SK-N-SH (cell line): Measurements from ENCODE around the gene MMP28. TPM values are rescaled to one million over a fixed set of nuclear protein-coding genes. Genes with fewer than 3 reads are reported as not detected.

ENCODE experiments used
- CTCF ChIA-PET: fragments of 300-600, 350-600 bp; formaldehyde crosslinking; extraction: SDS; loops from one replicate; lab custom pipeline; 2021; lab: Yijun Ruan, JAX
- POLR2A ChIA-PET: fragments of 350-600 bp; sonication (Branson Sonifier 250); formaldehyde crosslinking; extraction: SDS; loops from one replicate; lab custom pipeline; 2020; ENCODE audit warnings: antibody characterized with exemption, inconsistent platforms; lab: Yijun Ruan, JAX
- DNase-seq: peaks from one replicate; pipeline ENCODE4 v3.0.0; 2012
- H2AFZ ChIP-seq: fragments of 200-600 bp; sonication (generic); 2 replicates; pipeline ENCODE4 v1.8.1; 2016; ENCODE audit warnings: antibody characterized with exemption, mild to moderate bottlenecking, low read depth
- H3F3A ChIP-seq: fragments of 200-600 bp; sonication (generic); replicated peaks from 2 replicates; pipeline ENCODE3; 2016; ENCODE audit warnings: antibody characterized with exemption, mild to moderate bottlenecking; ENCODE audit not compliant: insufficient read depth
- H3K27ac ChIP-seq, 2 experiments: fragments of 200-500 bp in 1 of 2; fragments of 200-600 bp in 1 of 2; sonication (Bioruptor generic) in 1 of 2; sonication (generic), shearing (Covaris generic) in 1 of 2; 2 replicates each; pipeline versions ENCODE4 v1.5.1 to v1.6.1; 2014 to 2016; ENCODE audit warnings: low read depth in 2 of 2, inconsistent platforms in 1 of 2, low read length in 1 of 2, mild to moderate bottlenecking in 1 of 2, mixed read lengths in 1 of 2
- H3K27me3 ChIP-seq: fragments of 200-600 bp; sonication (generic), shearing (Covaris generic); 2 replicates; pipeline ENCODE4 v1.6.1; 2016; ENCODE audit warnings: mixed run types; ENCODE audit not compliant: insufficient read depth
- H3K36me3 ChIP-seq, 2 experiments: fragments of 200-500 bp in 1 of 2; fragments of 200-600 bp in 1 of 2; sonication (Bioruptor generic) in 1 of 2; sonication (generic) in 1 of 2; replicated peaks in 1 of 2; 2 replicates each; pipeline versions ENCODE3 to v1.5.1; 2014 to 2016; ENCODE audit warnings: low read length in 1 of 2, mild to moderate bottlenecking in 1 of 2; ENCODE audit not compliant: insufficient read depth in 2 of 2, control insufficient read depth in 1 of 2
- H3K4me1 ChIP-seq, 2 experiments: fragments of 200-500 bp in 1 of 2; fragments of 200-600 bp in 1 of 2; sonication (Bioruptor generic) in 1 of 2; sonication (generic), shearing (Covaris generic) in 1 of 2; 2 replicates each; pipeline versions ENCODE4 v1.5.1 to v1.6.1; 2014 to 2016; ENCODE audit warnings: low read depth in 1 of 2, low read length in 1 of 2, mixed run types in 1 of 2; ENCODE audit not compliant: insufficient read depth in 2 of 2, control insufficient read depth in 1 of 2
- H3K4me2 ChIP-seq: fragments of 200-600 bp; sonication (generic), shearing (Covaris generic); 2 replicates; pipeline ENCODE4 v1.6.1; 2017; ENCODE audit warnings: mixed run types
- H3K4me3 ChIP-seq, 2 experiments: fragments of 200-500 bp in 1 of 2; fragments of 200-600 bp in 1 of 2; sonication (Bioruptor generic) in 1 of 2; sonication (generic), shearing (Covaris generic) in 1 of 2; 2 replicates each; pipeline versions ENCODE4 v1.5.1 to v1.8.1; 2014 to 2016; ENCODE audit warnings: low read depth in 2 of 2, inconsistent platforms in 1 of 2, low read length in 1 of 2, mild to moderate bottlenecking in 1 of 2, mixed read lengths in 1 of 2, moderate library complexity in 1 of 2
- H3K79me2 ChIP-seq: fragments of 200-600 bp; sonication (generic); 2 replicates; pipeline ENCODE4 v1.8.1; 2017; ENCODE audit warnings: mild to moderate bottlenecking; ENCODE audit not compliant: insufficient read depth
- H3K9ac ChIP-seq: fragments of 200-600 bp; sonication (generic); 2 replicates; pipeline ENCODE4 v1.6.1; 2017; ENCODE audit warnings: mixed run types
- H3K9me2 ChIP-seq: fragments of 200-600 bp; sonication (generic); 2 replicates; pipeline ENCODE4 v1.6.1; 2017; ENCODE audit warnings: mixed run types
- H3K9me3 ChIP-seq: fragments of 200-600 bp; sonication (generic); 2 replicates; pipeline ENCODE4 v1.6.1; 2017; ENCODE audit warnings: mixed run types, mild to moderate bottlenecking, moderate library complexity
- H4K20me1 ChIP-seq: fragments of 200-600 bp; sonication (generic); 2 replicates; pipeline ENCODE4 v1.6.1; 2017; ENCODE audit warnings: mild to moderate bottlenecking, mixed run types; ENCODE audit not compliant: insufficient read depth
- ELF1 ChIP-seq: IDR thresholded peaks from 2 replicates; pipeline ENCODE4 v1.4.0; 2012
- FOXJ3 ChIP-seq: sonication (generic); formaldehyde crosslinking; IDR thresholded peaks from 2 replicates; pipeline ENCODE4 v1.5.1; 2020; ENCODE audit warnings: mild to moderate bottlenecking, missing genetic modification reagents
- FOXM1 ChIP-seq: IDR thresholded peaks from 2 replicates; pipeline ENCODE4 v1.4.0; 2012; ENCODE audit warnings: low read depth, mild to moderate bottlenecking
- JUND ChIP-seq: IDR thresholded peaks from 2 replicates; pipeline ENCODE4 v1.4.0; 2012
- MEF2A ChIP-seq: IDR thresholded peaks from 2 replicates; pipeline ENCODE4 v1.4.0; 2012; ENCODE audit warnings: low read depth, borderline replicate concordance
- MXI1 ChIP-seq: IDR thresholded peaks from 2 replicates; pipeline ENCODE4 v1.6.1; 2012; ENCODE audit warnings: mild to moderate bottlenecking, low read depth, low read length, improper control_type of control experiment
- NFIC ChIP-seq: IDR thresholded peaks from 2 replicates; pipeline ENCODE4 v1.4.0; 2012; ENCODE audit warnings: borderline replicate concordance
- RXRA ChIP-seq: IDR thresholded peaks from 2 replicates; pipeline ENCODE4 v1.4.0; 2012; ENCODE audit warnings: low read depth, mild to moderate bottlenecking, borderline replicate concordance
- SIN3A ChIP-seq: IDR thresholded peaks from 2 replicates; pipeline ENCODE4 v1.6.1; 2012; ENCODE audit warnings: low read depth, mild to moderate bottlenecking, low read length, moderate library complexity, borderline replicate concordance
- SMC3 ChIP-seq: IDR thresholded peaks from 2 replicates; pipeline ENCODE4 v1.6.1; 2012; ENCODE audit warnings: low read depth, low read length, improper control_type of control experiment
- TAF1 ChIP-seq: IDR thresholded peaks from 2 replicates; pipeline ENCODE4 v1.6.1; 2012; ENCODE audit warnings: low read depth, mild to moderate bottlenecking, low read length, moderate library complexity, borderline replicate concordance
- TCF12 ChIP-seq: IDR thresholded peaks from 2 replicates; pipeline ENCODE4 v1.4.0; 2012
- WGBS: methylation state at CpG from one replicate; pipeline ENCODE4 v1.1.6; 2017; ENCODE audit warnings: low lambda C conversion rate; 5-methylcytosine and 5-hydroxymethylcytosine counted together
- polyA plus RNA-seq, 3 experiments: library from polyadenylated mRNA; depleted of rRNA; stranded (reverse); fragments of >200 nt; gene quantifications; 2 replicates each; pipeline ENCODE4 v1.2.3, GENCODE V29; 2012
- TF ChIP-seq, protein P1 (sequence below): IDR thresholded peaks from 2 replicates; pipeline ENCODE4 v1.4.0; 2012; ENCODE audit warnings: low read depth
- TF ChIP-seq, protein P2 (sequence below): IDR thresholded peaks from 2 replicates; pipeline ENCODE4 v1.4.0; 2012; ENCODE audit warnings: low read depth, borderline replicate concordance
- TF ChIP-seq, protein P3 (sequence below): IDR thresholded peaks from 2 replicates; pipeline ENCODE4 v1.4.0; 2012; ENCODE audit warnings: low read depth, borderline replicate concordance

The MMP28 gene
- polyA plus RNA-seq, 1 of the 3 experiments (the other 2 are of a cell fraction) = 0.33 TPM

GRCh38 chr17:35740997-35741931 lies 54.2 kb downstream of the MMP28 start:
- Histone ChIP-seq H2AFZ (no peak overlapping the region), H3K36me3 (no peaks in the 10 kb centered on the region), H3K9me3 (no peaks in the 10 kb centered on the region), H3K79me2 (no peaks in the 10 kb centered on the region), H4K20me1 (no peaks in the 10 kb centered on the region), H3F3A (no peaks in the 10 kb centered on the region), H3K27ac (no peak overlapping the region), H3K9me2 (no peaks in the 10 kb centered on the region), H3K4me1 (no peaks in the 10 kb centered on the region; a peak in 1 of 4 replicates), H3K4me2 (no peak overlapping the region), H3K27me3 (no peaks in the 10 kb centered on the region; the same call in 1 of the 2 replicates), H3K4me3 (no peak overlapping the region), H3K9ac (no peak overlapping the region)
- WGBS = 73% methylated on average over 33 of the region's 73 CpGs
- TF ChIP-seq MXI1 (no peak), RXRA (no peak), TAF1 (no peak), SIN3A (no peak), JUND (no peak), NFIC (no peak), ELF1 (no peak), FOXJ3 (no peak)
- TF ChIP-seq, protein P1, sequence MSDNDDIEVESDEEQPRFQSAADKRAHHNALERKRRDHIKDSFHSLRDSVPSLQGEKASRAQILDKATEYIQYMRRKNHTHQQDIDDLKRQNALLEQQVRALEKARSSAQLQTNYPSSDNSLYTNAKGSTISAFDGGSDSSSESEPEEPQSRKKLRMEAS = no peak
- TF ChIP-seq, protein P2, sequence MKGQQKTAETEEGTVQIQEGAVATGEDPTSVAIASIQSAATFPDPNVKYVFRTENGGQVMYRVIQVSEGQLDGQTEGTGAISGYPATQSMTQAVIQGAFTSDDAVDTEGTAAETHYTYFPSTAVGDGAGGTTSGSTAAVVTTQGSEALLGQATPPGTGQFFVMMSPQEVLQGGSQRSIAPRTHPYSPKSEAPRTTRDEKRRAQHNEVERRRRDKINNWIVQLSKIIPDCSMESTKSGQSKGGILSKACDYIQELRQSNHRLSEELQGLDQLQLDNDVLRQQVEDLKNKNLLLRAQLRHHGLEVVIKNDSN = no peak
- ChIA-PET CTCF (interaction anchor here (0.6 to 3.1 kb wide), 5 partner anchors 23 to 186 kb away, joined by 3 to 22 read pairs (median 4); no protein-coding TSS in a partner anchor), POLR2A (interaction anchor here (1.6 kb wide), 1 partner anchor 68 kb away, joined by 5 read pairs; the partner anchor contains the start of gene TAF15)
- peak; percentile 74 for DNase-seq

- no peaks in the 10 kb centered on the region for H3K9me3 ChIP-seq
- CTCF ChIA-PET = interaction anchor here (0.8 to 3.1 kb wide), 3 partner anchors 65 to 127 kb away, joined by 3 to 22 read pairs (median 3); partner anchors contain the start of gene TAF15
- no peaks in the 10 kb centered on the region for H3F3A ChIP-seq
- TF ChIP-seq, protein P1 = no peak
- TF ChIP-seq MEF2A (no peak), SMC3 (no peak), ELF1 (no peak), JUND (no peak), FOXM1 (no peak), TCF12 (no peak), SIN3A (no peak), NFIC (no peak)
- TF ChIP-seq, protein P3, sequence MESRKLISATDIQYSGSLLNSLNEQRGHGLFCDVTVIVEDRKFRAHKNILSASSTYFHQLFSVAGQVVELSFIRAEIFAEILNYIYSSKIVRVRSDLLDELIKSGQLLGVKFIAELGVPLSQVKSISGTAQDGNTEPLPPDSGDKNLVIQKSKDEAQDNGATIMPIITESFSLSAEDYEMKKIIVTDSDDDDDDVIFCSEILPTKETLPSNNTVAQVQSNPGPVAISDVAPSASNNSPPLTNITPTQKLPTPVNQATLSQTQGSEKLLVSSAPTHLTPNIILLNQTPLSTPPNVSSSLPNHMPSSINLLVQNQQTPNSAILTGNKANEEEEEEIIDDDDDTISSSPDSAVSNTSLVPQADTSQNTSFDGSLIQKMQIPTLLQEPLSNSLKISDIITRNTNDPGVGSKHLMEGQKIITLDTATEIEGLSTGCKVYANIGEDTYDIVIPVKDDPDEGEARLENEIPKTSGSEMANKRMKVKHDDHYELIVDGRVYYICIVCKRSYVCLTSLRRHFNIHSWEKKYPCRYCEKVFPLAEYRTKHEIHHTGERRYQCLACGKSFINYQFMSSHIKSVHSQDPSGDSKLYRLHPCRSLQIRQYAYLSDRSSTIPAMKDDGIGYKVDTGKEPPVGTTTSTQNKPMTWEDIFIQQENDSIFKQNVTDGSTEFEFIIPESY = no peak
- TF ChIP-seq, all 33 proteins: peak for 0
- H3K4me1 ChIP-seq = no peaks in the 10 kb centered on the region; a peak in 1 of 4 replicates
- no peak overlapping the region for H3K9ac ChIP-seq
- no peak overlapping the region for H3K27ac ChIP-seq
- DNase-seq = no peak
- H4K20me1 ChIP-seq = no peaks in the 10 kb centered on the region
- no peaks in the 10 kb centered on the region for H3K27me3 ChIP-seq
- POLR2A ChIA-PET = no interaction called here
- H3K36me3 ChIP-seq = no peaks in the 10 kb centered on the region
- 89% methylated on average over 7 of the region's 7 CpGs for WGBS
- no peak overlapping the region for H2AFZ ChIP-seq
- no peak overlapping the region for H3K4me3 ChIP-seq
- no peaks in the 10 kb centered on the region for H3K79me2 ChIP-seq
- no peak overlapping the region for H3K4me2 ChIP-seq
- H3K9me2 ChIP-seq = no peaks in the 10 kb centered on the region
Measured at GRCh38 chr17:35740216-35740615, 55.2 kb downstream of the MMP28 start.
